ENCODE results near the gene ABHD5.

ABHD5 gene

DNA sequence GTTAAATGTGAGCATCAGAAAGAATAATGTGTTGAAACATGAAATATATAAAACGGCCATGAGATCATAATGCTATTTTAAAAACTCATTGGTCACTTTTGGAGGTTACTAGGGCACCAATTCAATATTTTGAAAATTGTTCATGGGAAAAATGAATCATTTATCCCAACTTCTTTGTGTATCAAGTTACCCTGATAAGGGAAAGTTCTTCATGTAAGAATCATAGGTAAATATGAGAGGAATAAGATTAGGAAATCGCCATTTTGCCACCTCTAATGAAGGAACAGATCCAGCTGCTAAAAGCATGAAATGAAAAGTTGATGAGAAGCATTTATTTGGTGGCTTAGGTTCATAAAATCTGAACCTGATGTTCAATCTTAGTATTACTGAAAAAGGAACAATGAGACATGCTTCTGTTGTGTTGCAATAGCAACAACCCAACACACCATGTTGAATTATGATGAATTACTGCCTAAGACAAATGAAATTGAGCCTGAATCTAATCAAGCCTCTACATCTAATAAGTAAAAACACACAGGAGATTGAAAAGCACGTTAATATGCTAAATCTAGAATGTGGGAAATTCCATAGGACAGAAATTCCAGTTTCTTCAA lies 32.5 kb downstream of the ABHD5 start:
- DNase-seq (ENCODE audit: low spot score) = no peak

DNA sequence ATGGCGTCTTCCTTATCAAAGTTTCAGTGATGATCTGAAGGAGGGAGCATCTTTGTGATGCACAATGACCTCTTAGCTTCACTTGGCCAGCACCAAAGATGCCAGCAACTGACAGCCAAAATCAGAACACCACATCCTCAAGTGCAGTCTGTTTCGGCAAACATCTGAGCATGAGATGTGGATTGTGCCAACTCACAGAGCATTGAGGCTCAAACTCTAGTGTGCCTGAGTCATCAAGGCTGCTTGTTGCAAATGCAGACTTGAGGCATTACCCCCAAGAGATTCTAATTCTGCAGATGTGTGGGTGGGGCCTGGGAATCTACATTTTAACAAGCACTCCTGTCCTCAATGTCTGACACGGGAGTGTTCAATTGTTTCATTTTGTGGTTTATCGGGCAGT lies 35.8 kb downstream of the ABHD5 start:
- DNase-seq (ENCODE audit: low spot score) = no peak

DNA sequence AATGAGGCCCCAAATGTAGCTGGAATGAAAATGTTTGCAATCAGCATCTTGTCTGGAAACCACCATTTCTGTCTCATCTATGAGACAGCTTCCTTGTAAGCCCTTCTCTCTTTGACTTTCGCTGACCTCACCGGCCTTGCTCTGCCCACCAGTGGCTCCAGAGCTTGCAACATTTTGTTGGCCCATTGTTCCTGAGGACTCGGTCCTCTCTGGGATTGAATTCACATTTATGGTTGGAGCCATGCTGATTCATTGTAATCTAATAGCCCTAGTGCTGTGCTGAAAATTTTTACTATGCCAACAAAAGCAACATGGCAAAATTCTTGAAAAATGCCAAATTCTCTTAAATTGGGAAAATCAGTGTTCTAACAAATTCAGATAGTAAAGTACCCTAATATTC lies 37.2 kb downstream of the ABHD5 start:
- DNase-seq (ENCODE audit: low spot score) = no peak

DNA sequence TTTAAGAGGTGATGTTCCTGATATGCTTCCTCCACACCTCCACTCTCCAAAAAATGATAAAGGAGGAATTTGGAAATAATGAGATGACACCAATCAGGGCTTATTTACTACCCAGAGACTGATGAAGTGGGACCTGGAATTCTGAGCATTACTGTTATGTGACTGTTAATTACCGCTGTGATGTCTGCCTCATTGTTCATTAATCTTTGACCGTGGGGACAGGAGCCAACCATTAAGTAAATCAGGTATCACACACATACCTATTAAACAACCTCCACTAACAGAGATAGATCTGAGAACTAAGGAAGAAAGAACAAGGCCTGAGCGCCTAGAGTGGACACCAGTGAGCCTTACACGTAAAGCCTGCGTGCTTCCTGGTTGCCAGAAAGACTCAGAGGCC lies 37.7 kb downstream of the ABHD5 start:
- DNase-seq (ENCODE audit: low spot score) = no peak

DNA sequence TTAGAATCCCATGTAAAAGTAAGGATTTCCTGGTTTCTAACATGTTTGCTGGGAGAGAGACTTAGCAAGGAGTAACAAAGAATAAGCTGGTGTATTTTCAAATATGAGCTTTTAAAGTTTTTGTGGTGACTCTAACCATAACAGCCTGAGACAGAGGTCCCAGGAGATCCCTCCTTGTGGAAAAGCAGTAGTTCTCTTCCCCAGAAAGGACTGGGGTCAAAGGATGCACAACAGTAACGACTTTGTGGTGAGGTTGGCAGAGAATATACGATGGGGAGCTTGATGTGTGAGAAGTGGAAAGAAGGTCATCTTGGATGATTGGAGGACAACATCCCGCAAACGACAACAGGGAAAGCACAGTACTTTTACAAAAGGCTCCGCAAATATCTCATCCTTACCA lies 38.2 kb downstream of the ABHD5 start:
- no peak for DNase-seq (ENCODE audit: low spot score)

DNA sequence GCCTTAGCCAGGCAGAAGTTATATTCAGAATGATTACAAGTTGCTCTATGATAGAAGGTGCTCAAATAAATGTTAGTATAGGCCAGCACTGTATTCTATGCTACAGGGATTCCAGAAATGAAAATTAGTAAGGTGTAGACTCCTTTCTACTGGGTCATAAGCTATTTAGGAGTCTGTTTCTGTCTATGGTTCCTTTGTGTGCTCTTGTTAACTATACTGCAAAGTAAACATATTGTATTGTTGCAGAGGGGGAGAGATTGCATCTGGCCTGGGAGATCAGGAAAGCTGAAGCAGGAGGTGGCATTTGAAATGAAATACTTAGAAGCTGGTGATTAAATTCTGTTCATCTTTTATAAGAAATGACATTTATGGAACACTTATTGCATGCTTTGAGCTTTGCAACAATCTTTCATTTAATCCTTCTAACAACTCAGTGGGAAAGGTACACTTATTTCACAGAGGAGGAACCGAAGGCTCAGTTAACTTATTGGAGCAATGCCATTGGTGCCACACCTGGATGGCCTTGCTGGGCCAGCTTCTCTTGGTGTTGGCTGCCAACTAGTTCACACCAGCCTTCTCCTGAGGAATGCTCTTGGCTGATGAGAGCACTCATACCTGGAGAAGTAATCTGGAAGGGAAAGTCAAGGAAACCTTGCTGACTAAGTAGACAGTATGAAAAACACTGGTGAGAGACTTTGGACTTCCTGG lies 39.1 kb downstream of the ABHD5 start:
- no peak for DNase-seq (ENCODE audit: low spot score)

DNA sequence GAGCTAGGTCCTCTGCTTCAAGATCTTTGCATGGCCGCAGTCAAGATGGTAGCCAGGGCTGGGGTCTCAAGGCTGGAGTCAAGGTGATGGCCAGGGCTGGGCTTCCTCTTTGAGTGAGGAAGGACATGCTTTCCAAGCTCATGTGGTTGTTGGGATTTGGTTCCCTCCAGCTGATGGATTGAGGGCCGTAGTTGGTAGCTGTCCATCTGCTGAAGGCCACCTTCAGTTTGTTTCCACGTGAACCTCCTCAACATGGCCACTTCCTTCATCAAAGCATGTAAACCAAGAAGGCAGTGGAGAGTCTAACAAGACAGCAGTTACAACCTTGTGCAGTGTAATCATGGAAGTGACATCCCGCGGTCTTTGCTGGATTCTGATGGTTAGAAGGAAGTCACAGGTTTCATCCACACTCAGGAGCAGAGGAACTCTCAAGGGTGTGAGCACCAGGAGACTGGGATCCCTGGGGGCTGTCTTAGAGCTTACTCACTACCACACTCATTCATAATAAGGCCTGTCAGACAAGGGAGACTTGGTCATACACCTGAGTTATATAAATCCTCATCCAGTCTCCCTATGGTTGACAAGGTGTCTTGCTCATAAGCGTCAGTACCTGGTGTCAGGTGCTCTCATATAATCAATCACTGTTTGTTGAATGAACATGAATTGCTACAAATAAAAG lies 42.1 kb downstream of the ABHD5 start:
- no peak for DNase-seq (ENCODE audit: low spot score)

DNA sequence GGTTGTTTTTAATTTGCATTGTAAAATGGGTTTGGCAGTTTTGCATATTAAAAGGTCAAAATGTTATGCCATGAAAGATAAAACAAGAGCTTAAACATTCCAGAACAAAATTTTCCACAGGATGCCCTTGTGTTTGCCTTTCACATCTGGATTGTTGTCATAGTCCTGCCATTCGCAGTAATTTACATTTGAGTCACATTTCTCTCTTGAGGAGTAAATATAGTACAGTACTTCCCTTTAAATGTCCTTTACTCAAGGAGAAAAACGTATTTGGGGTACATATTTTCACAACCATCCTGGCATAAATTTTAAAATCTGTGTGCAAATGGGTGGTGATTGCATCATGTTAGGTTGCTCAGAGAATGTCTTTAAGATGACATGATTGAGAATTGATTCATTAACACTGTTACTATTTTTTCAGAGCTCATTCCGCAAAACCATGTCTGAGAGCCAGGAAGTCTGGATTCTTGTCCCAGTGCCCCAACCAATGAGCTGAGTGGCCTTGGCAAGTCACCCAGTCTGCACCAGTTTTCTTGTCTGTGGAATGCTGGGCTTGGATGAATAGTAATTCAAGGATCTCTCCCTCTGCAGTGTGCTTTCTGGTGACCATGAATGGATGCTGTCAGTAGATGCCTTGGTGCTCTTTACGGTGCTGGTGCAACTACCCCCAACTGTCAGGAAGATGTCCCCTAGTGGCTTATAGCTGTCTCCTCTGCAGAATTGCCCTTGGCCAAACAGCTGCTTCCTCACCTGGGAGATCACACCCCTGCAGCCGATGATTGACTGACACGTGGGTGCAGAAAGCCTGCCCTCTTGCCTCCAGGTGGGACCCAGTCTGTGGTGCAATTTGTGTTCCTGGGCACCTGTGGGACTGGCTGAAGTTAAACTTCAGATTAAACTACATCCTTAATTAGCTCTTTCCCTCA lies 43.0 kb downstream of the ABHD5 start:
- no peak for DNase-seq (ENCODE audit: low spot score)

DNA sequence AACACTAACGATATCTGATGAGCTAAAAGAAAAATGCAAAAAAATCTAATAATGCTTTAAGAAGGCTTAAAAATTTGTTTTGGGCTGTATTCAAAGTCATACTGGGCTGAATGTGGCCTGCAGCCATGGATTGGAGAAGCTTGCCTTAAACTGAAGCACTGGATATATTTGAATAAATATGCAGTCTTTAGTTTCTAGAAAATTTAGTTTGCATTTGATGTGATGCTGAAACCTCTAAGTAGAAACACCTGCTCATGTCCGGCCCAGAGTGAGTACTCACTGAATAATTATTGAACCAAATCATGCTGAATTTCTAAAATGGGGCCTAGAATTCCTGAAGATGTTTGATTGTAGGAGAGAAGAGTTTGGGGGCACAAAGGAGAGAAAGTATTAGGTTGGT lies 43.9 kb downstream of the ABHD5 start:
- no peak for DNase-seq (ENCODE audit: low spot score)

DNA sequence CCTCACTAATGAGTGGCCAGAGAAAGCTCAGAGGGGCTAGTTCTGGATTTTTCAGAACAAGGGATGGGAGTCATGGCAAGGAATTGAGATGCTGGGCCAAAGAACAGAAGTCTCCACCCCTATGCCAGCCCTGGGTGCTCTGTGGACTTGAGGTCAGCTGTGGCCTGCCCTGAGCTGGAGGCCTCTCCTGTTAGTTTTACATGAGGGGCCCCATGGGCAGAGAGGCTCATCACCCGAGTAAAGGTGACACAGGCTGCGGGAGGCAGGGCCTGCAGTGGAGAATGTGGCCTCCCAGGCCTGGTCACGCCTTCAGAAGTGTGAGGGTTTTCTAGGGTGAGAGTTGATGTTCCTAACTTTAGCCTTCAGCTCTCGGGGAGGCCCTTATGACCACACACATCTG lies 44.9 kb downstream of the ABHD5 start:
- no peak for DNase-seq (ENCODE audit: low spot score)

DNA sequence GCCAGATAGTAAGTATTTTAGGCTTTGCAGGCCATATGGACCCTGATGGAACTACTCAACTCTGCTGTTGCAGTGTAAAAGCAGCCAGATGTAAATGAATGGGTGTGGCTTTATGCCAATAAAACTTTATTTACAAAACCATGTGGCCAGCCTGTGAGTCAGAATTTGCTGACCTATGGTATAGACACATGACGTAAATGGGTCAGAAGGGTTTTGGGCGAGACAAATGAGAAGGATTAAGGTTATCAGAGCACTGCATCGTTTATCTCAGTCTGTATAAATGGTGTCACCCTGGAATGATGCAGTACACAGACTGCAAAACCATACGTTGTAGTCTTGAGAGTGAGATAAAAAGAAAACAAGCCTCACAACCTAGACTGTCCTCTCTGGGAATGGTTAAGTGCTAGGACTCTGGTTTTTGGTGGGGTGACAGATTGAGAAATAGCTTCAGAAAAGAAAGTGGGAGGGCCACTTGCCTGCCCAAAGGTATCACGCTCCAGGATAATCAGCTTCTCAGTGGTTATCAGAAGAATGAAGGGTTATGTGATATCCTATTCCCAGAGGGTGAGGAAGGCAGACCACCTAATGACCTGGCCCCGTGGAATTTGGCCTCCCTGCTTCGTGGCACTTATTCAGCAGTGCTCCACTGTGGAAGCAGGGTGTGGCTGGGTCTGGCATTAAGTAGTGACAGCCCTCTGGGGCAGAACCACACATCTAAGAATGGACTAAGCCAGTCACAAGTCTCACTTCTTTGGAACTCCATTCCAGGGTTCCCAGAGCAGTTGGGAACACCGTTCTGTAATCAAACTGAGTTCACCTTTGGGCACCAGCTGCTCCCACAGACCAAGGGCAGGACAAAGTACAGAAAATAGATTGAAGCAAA lies 46.1 kb downstream of the ABHD5 start:
- DNase-seq (ENCODE audit: low spot score) = no peak

DNA sequence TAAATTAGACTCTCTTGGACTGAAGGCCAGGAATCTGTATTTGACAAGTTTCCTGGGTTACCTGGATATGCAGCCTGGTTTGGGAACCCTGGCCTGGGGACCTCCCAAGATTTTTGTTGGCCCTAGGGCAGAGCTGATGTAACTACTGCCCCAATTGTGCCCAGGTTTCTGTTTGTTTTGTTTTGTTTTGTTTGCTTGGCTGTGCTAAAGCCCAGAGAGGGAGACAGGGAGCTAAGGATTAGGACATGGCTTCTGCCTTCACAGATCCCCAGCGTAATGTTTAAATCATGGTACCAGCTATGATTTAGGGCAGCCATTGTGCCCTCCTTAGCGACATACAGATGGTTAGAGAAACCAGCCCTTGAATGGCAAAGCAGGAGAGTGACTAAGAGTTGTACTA lies 47.6 kb downstream of the ABHD5 start:
- DNase-seq (ENCODE audit: low spot score) = no peak

DNA sequence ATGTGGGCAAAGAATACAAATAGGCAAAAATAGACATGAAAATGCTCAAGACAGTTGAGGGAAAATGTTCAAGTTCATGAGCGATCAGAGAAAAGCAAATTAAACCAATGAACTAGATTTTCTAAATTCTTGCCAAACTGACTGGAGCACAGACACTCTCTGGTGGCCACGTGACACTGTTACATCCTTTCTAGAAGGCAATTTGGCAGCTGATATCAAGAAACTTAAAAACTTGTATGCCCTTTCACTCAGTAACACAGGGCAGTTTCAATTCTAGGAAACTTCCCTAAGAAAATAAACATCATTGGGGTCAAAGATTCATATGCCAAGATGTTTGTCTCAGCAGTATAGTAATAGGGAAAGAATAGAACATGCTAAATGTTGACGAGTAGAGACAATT lies 52.2 kb downstream of the ABHD5 start:
- no peak for DNase-seq (ENCODE audit: low spot score)

DNA sequence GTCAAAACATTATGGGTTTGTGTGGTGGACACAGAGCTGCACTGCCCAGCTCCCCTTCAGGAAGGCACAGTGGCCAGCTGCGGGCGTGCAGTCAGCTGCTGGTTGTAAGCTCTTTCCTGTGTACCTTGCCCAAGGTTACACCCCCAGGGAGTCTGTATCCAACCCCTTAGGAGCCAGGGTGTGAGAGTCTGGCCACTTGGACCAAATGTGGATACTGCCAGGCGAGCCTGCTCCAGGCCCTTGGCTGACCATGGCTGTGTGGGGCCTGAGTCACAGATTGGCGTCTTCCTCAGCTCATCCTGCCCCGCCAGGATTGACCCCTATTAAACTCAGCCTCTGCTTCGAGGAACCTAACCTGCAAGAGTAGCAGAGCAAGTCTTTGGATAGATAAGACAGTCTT lies 56.9 kb downstream of the ABHD5 start:
- DNase-seq (ENCODE audit: low spot score) = no peak

DNA sequence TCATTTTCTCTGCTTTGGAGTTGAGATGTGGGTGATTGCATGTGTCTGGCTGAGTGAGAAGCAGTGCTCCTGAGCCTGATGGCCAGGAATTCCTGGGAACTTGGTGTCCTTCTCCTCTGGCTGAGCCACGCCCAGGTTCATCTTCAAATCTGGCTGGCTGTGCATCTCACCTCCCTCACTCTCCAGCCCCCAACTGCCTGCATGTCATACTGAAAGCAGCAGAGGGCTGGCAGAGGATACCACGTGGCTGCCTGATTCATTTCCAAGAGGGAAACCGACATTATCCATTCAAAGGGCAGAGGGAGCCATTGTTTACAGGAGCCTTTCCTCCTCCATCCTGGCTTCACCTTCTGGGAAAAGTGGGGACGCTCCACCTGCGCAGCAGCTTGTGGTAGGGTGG lies 57.4 kb downstream of the ABHD5 start:
- no peak for DNase-seq (ENCODE audit: low spot score)

DNA sequence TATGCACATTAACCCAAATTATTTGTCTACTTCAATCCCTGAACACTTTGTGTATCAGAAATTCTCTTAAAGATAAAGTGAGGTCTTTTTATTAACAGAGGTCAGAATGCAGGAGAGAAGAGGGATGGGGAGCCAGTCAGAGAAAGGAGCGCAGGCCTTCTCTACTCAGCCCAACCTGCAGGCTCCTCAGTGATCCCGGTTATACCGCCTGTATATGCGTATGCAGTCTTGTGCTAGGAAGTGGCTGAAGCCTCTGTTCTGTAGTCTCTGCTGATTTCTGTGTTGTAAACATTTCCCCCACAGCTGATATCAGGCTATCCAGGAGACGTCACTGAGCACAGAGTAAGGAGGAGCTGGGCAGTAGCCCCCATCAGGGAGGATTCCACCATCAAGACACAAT lies 57.9 kb downstream of the ABHD5 start:
- no peak for DNase-seq (ENCODE audit: low spot score)

DNA sequence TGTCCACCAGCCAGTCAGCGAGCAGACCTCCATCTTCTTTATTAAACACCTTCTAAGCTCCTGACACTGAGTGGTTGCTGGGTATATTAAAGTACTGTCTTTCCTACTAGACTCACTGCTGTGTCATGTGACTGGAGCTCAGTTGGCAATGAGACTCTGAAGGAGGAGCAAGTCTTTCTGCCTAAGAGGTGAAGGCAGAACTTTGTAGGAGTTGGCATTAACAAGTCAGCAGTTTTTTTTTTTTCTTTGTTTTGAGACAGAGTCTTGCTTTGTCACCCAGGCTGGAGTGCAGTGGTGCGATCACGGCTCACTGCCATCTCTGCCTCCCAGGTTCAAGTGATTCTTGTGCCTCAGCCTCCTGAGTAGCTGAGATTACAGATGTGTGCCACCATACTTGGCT lies 62.2 kb downstream of the ABHD5 start:
- DNase-seq (ENCODE audit: low spot score) = no peak

DNA sequence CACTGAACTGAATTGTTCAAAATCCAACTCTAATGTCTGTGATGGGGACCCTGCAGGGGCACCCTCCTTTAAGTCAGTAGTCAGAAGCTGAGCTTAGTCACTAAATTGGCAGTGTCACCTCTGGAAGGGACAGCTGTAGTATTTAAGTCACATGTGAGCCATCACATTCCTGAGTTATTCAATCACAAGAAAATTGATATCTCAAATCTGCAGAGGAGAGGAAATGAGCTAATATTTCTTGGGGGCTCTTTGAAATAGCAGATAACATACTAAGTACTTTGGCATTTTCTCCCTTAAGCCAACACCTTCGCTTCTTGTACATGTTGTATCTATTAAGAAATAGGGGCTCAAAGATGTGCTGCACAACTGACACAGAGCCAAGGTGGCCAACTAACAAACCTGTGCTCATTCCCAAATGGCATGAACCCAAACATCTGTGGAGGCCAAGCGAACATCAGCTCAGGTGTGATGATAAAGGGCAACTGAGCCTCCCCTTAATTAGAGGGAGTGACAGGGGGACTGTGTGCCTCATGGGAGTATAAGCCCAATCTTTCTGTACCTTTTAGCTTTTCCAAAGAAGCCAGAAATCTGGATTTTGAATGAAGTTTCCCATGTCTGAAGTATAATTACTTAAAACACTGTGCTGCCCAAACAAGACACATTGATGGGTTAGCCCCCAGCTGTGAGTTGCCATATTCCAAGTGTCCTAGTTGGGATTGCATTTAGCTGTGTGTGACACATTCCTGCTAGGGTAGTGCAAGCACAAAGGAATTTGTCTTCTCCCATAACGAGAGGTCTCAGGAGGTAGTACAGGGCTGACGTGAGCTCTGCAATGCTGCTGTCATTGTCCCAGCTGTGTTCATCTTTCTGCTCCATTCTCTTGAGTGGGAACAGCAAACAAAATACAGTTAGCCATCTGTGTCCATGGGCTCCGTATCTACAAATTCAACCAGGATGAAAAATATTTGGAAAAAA lies 63.3 kb downstream of the ABHD5 start:
- peak; percentile 40 for DNase-seq (ENCODE audit: low spot score)

DNA sequence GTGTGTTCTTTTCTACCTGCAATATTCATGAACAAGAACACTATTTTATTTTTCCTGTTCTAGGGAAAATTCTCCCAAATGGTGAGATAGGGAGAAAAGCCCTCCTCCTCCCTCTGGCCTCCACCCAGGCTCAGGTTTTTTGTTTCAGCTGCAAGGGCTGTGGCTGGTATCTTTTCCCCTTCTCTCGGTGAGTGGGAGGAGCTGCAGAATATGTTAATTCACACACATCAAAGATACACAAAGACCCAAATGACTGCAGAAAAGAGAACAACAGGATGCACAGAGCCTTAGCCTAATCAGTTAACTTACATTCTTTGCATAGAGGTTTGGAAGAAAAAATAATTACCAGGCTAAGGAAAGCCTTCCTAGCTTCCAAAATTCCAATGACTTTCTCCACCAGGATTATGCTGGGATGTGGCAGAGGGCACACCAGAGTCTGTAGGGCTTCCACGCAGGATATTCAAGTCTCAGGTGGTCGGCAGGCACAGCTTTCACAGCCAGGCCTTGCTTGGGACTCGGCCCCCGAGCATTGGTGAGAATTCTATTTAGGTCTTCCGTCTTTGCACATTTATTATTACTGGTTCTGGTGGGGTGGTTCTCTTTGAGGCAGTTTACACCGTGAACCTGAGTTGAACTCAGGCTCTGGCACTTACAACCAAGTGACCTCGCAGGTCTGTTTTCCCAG lies 64.9 kb downstream of the ABHD5 start:
- DNase-seq (ENCODE audit: low spot score) = no peak
